ENCODE data around the gene MDN1.

The MDN1 gene

DNA sequence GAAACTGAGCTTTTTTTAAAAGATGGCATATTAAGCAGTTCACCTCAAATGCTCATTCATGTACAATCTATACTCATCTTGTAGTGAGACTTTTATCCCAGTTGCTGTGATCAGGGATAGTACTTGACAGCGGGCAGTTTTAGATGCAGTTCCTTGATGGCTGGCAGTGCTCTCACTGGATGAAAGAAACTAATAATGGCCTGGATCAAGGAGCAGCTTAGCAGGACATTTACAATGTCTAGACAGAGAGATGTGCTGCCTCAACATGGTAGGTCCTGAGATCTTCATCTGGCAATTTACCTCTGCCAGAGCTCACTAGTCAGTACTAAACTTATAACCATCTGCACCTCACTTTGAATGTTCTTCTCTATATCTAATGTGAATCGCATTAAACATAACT lies 134.3 kb downstream of the MDN1 start:
- no peak overlapping the region for H3K27ac ChIP-seq (ENCODE audit: low read depth in 2 of 2, low read length in 2 of 2)
- no peaks in the 10 kb centered on the region for H3K27me3 ChIP-seq (ENCODE audit: control insufficient read depth in 2 of 2, insufficient read depth in 2 of 2, low read length in 2 of 2)
- no peak overlapping the region for H3K4me3 ChIP-seq (ENCODE audit: low read length in 2 of 2)
- no peaks in the 10 kb centered on the region for H3K4me1 ChIP-seq (ENCODE audit: control insufficient read depth in 2 of 2, insufficient read depth in 2 of 2, low read length in 2 of 2)
- peaks cover 58 to 79% of the 10 kb centered on the region in 2 donors for H3K36me3 ChIP-seq (ENCODE audit: control insufficient read depth in 2 of 2, insufficient read depth in 2 of 2, low read length in 2 of 2)
- no peak overlapping the region for H3K9ac ChIP-seq (ENCODE audit: low read depth in 1 of 2, low read length in 2 of 2)
- no peaks in the 10 kb centered on the region for H3K9me3 ChIP-seq (ENCODE audit: control insufficient read depth in 2 of 2, low read length in 2 of 2)

- H3K36me3 ChIP-seq (ENCODE audit: control insufficient read depth in 2 of 2, insufficient read depth in 2 of 2, low read length in 2 of 2), result peaks cover 67 to 83% of the 10 kb centered on the region in 2 donors
These were observed 136.6 kb downstream of the MDN1 start for GRCh38 chr6:89682991-89683390.

GRCh38 chr6:89681983-89682564 lies 137.5 kb downstream of the MDN1 start:
- H3K27me3 ChIP-seq (ENCODE audit: control insufficient read depth in 2 of 2, insufficient read depth in 2 of 2, low read length in 2 of 2), result no peaks in the 10 kb centered on the region
- H3K36me3 ChIP-seq (ENCODE audit: control insufficient read depth in 2 of 2, insufficient read depth in 2 of 2, low read length in 2 of 2), result peaks cover 67 to 81% of the 10 kb centered on the region in 2 donors

More at GRCh38 chr6:89682991-89683390, 136.6 kb downstream of the MDN1 start:
- Histone ChIP-seq H3K4me1 (ENCODE audit: control insufficient read depth in 2 of 2, insufficient read depth in 2 of 2, low read length in 2 of 2) (no peaks in the 10 kb centered on the region), H3K9me3 (ENCODE audit: control insufficient read depth in 2 of 2, low read length in 2 of 2) (no peaks in the 10 kb centered on the region), H3K9ac (ENCODE audit: low read depth in 1 of 2, low read length in 2 of 2) (no peak overlapping the region), H3K27ac (ENCODE audit: low read depth in 2 of 2, low read length in 2 of 2) (no peak overlapping the region), H3K4me3 (ENCODE audit: low read length in 2 of 2) (no peak overlapping the region), H3K27me3 (ENCODE audit: control insufficient read depth in 2 of 2, insufficient read depth in 2 of 2, low read length in 2 of 2) (no peaks in the 10 kb centered on the region)

DNA sequence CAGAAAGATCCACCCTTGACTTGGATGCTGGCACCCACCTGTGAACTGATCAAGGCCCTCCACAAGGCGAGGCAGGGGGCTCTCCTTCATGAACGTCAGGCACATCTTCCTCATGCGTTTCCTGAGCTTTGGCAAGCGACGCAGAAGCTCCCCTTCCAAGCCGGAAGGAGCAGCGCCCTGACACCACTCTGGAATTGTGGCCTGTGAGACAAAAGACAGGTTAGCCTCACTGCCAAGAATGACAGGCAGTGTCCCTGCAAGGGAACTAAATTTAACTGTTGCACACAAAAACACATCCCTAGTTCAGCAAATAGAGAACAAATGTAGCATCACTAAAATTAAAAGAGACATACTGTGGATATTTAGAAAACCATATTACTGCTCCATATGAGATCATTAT lies 139.0 kb downstream of the MDN1 start:
- no peaks in the 10 kb centered on the region for H3K27me3 ChIP-seq (ENCODE audit: control insufficient read depth in 2 of 2, insufficient read depth in 2 of 2, low read length in 2 of 2)
- H3K27ac ChIP-seq (ENCODE audit: low read depth in 2 of 2, low read length in 2 of 2), result no peak overlapping the region
- no peaks in the 10 kb centered on the region for H3K4me1 ChIP-seq (ENCODE audit: control insufficient read depth in 2 of 2, insufficient read depth in 2 of 2, low read length in 2 of 2)
- H3K9ac ChIP-seq (ENCODE audit: low read depth in 1 of 2, low read length in 2 of 2), result no peak overlapping the region
- H3K4me3 ChIP-seq (ENCODE audit: low read length in 2 of 2), result no peak overlapping the region
- H3K9me3 ChIP-seq (ENCODE audit: control insufficient read depth in 2 of 2, low read length in 2 of 2), result no peaks in the 10 kb centered on the region
- H3K36me3 ChIP-seq (ENCODE audit: control insufficient read depth in 2 of 2, insufficient read depth in 2 of 2, low read length in 2 of 2), result peaks cover 68 to 78% of the 10 kb centered on the region in 2 donors

More at GRCh38 chr6:89681983-89682564, 137.5 kb downstream of the MDN1 start:
- Histone ChIP-seq H3K4me1 (ENCODE audit: control insufficient read depth in 2 of 2, insufficient read depth in 2 of 2, low read length in 2 of 2) (no peaks in the 10 kb centered on the region), H3K4me3 (ENCODE audit: low read length in 2 of 2) (no peak overlapping the region), H3K9me3 (ENCODE audit: control insufficient read depth in 2 of 2, low read length in 2 of 2) (no peaks in the 10 kb centered on the region), H3K27ac (ENCODE audit: low read depth in 2 of 2, low read length in 2 of 2) (no peak overlapping the region), H3K9ac (ENCODE audit: low read depth in 1 of 2, low read length in 2 of 2) (no peak overlapping the region)

GRCh38 chr6:89680150-89680549 lies 139.4 kb downstream of the MDN1 start:
- Histone ChIP-seq H3K4me3 (ENCODE audit: low read length in 2 of 2) (no peak overlapping the region), H3K27me3 (ENCODE audit: control insufficient read depth in 2 of 2, insufficient read depth in 2 of 2, low read length in 2 of 2) (no peaks in the 10 kb centered on the region), H3K4me1 (ENCODE audit: control insufficient read depth in 2 of 2, insufficient read depth in 2 of 2, low read length in 2 of 2) (no peaks in the 10 kb centered on the region), H3K9me3 (ENCODE audit: control insufficient read depth in 2 of 2, low read length in 2 of 2) (no peaks in the 10 kb centered on the region), H3K27ac (ENCODE audit: low read depth in 2 of 2, low read length in 2 of 2) (no peak overlapping the region), H3K36me3 (ENCODE audit: control insufficient read depth in 2 of 2, insufficient read depth in 2 of 2, low read length in 2 of 2) (peaks cover 68 to 78% of the 10 kb centered on the region in 2 donors), H3K9ac (ENCODE audit: low read depth in 1 of 2, low read length in 2 of 2) (no peak overlapping the region)

DNA sequence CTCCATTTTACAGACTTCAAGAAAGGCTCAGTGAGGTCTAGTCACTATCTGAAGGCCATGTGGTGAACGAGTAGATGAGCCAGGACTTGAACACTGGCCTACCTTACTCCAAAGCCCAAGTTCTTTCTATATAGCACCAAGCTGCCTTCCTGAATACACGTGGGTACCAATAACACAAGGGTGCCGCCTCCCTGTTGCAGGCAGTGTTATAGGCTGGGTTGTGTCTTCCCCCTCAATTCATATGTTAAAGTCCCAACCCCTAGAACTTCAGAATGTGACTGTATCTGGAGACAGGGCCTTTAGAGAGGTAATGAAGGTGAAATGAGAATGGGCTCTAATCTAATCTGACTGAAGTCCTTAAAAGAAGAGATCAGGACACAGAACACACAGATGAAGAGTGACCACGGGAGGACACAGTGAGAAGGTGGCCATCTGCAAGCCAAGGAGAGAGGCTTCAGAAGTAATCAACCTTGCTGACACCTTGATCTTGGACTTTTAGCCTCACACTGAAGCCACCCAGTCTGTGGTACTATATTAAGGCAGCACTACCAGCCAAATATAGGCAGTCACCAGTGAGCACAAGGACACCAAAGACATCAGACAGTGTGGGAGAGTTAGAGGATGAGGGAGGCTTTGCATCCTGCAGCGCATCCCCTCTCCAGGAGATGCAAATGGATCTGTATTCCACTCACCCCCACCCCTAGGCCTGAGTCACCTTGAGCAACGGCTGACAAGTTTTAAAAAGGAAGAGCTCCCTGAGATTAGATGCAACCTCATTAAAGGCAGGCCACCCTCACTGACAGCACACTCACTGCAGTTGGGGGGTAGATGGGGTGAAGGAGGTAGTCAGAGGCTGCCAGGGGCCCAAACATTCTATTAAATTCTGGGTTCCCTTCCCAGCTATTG lies 140.1 kb downstream of the MDN1 start:
- H3K36me3 ChIP-seq (ENCODE audit: control insufficient read depth in 2 of 2, insufficient read depth in 2 of 2, low read length in 2 of 2), result peaks cover 69 to 77% of the 10 kb centered on the region in 2 donors
- H3K27ac ChIP-seq (ENCODE audit: low read depth in 2 of 2, low read length in 2 of 2), result no peak overlapping the region

GRCh38 chr6:89678531-89678930 lies 141.1 kb downstream of the MDN1 start:
- Histone ChIP-seq H3K36me3 (ENCODE audit: control insufficient read depth in 2 of 2, insufficient read depth in 2 of 2, low read length in 2 of 2) (peaks cover 75 to 78% of the 10 kb centered on the region in 2 donors), H3K27me3 (ENCODE audit: control insufficient read depth in 2 of 2, insufficient read depth in 2 of 2, low read length in 2 of 2) (no peaks in the 10 kb centered on the region)

More for the DNA sequence above, 140.1 kb downstream of the MDN1 start:
- H3K27me3 ChIP-seq (ENCODE audit: control insufficient read depth in 2 of 2, insufficient read depth in 2 of 2, low read length in 2 of 2), result no peaks in the 10 kb centered on the region
- H3K9ac ChIP-seq (ENCODE audit: low read depth in 1 of 2, low read length in 2 of 2), result no peak overlapping the region
- no peak overlapping the region for H3K4me3 ChIP-seq (ENCODE audit: low read length in 2 of 2)
- H3K4me1 ChIP-seq (ENCODE audit: control insufficient read depth in 2 of 2, insufficient read depth in 2 of 2, low read length in 2 of 2), result no peaks in the 10 kb centered on the region
- no peaks in the 10 kb centered on the region for H3K9me3 ChIP-seq (ENCODE audit: control insufficient read depth in 2 of 2, low read length in 2 of 2)

GRCh38 chr6:89675949-89676748 lies 143.4 kb downstream of the MDN1 start:
- Histone ChIP-seq H3K4me1 (ENCODE audit: control insufficient read depth in 2 of 2, insufficient read depth in 2 of 2, low read length in 2 of 2) (no peaks in the 10 kb centered on the region), H3K27ac (ENCODE audit: low read depth in 2 of 2, low read length in 2 of 2) (no peak overlapping the region), H3K4me3 (ENCODE audit: low read length in 2 of 2) (no peak overlapping the region), H3K9ac (ENCODE audit: low read depth in 1 of 2, low read length in 2 of 2) (no peak overlapping the region), H3K36me3 (ENCODE audit: control insufficient read depth in 2 of 2, insufficient read depth in 2 of 2, low read length in 2 of 2) (peaks cover 84 to 88% of the 10 kb centered on the region in 2 donors), H3K9me3 (ENCODE audit: control insufficient read depth in 2 of 2, low read length in 2 of 2) (no peaks in the 10 kb centered on the region), H3K27me3 (ENCODE audit: control insufficient read depth in 2 of 2, insufficient read depth in 2 of 2, low read length in 2 of 2) (no peaks in the 10 kb centered on the region)

More at GRCh38 chr6:89678531-89678930, 141.1 kb downstream of the MDN1 start:
- H3K4me1 ChIP-seq (ENCODE audit: control insufficient read depth in 2 of 2, insufficient read depth in 2 of 2, low read length in 2 of 2), result no peaks in the 10 kb centered on the region
- H3K4me3 ChIP-seq (ENCODE audit: low read length in 2 of 2), result no peak overlapping the region
- no peaks in the 10 kb centered on the region for H3K9me3 ChIP-seq (ENCODE audit: control insufficient read depth in 2 of 2, low read length in 2 of 2)
- no peak overlapping the region for H3K9ac ChIP-seq (ENCODE audit: low read depth in 1 of 2, low read length in 2 of 2)
- no peak overlapping the region for H3K27ac ChIP-seq (ENCODE audit: low read depth in 2 of 2, low read length in 2 of 2)

DNA sequence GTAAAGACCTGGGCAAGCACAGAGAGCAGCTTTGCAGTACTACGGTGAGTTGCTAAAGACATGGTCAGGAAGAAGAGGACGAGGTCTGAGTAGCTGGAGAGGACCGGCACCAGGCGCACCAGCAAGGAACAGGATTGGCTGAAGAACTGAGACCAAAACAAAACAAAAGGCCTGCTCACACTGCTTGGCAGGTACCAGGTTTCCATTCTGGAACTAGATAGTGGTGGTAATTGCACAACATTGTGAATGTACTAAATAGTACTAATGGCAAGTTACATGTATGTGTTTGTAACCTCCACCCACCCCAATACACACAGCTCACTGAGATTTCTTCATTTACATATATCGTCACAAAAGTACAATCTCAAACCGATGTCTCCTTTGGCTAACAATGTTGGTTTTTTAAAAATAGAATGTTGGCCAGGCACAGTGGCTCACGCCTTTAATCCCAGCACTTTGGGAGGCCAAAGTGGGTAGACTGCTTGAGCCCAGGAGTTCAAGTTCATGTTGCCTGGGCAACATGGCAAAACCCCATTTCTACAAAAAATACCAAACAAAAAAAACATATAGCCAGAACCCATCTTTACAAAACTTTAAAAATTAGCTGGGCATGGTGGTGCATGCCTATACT lies 148.5 kb downstream of the MDN1 start:
- Histone ChIP-seq H3K36me3 (ENCODE audit: control insufficient read depth in 2 of 2, insufficient read depth in 2 of 2, low read length in 2 of 2) (peaks cover 58 to 64% of the 10 kb centered on the region in 2 donors), H3K27ac (ENCODE audit: low read depth in 2 of 2, low read length in 2 of 2) (no peak overlapping the region), H3K27me3 (ENCODE audit: control insufficient read depth in 2 of 2, insufficient read depth in 2 of 2, low read length in 2 of 2) (no peaks in the 10 kb centered on the region)

More for the DNA sequence above, 148.5 kb downstream of the MDN1 start:
- Histone ChIP-seq H3K9ac (ENCODE audit: low read depth in 1 of 2, low read length in 2 of 2) (no peak overlapping the region), H3K4me3 (ENCODE audit: low read length in 2 of 2) (no peak overlapping the region), H3K9me3 (ENCODE audit: control insufficient read depth in 2 of 2, low read length in 2 of 2) (no peaks in the 10 kb centered on the region), H3K4me1 (ENCODE audit: control insufficient read depth in 2 of 2, insufficient read depth in 2 of 2, low read length in 2 of 2) (no peaks in the 10 kb centered on the region)
